H9 (cell line): ENCODE data around the gene MIPEP. TPM values are rescaled to one million over a fixed set of nuclear protein-coding genes. Genes with fewer than 3 reads are reported as not detected.

Experiments used
- DNase-seq: peaks from one replicate; pipeline ENCODE4 v3.0.0-alpha.2; 2017
- H2AFZ ChIP-seq: one replicate; pipeline ENCODE4 v1.6.1; 2013; ENCODE audit warnings: mild to moderate bottlenecking, low read length, control low read depth, moderate library complexity
- H2AK5ac ChIP-seq: 2 replicates; pipeline ENCODE4 v1.6.1; 2013; ENCODE audit warnings: low read length, control low read depth, mixed read lengths; ENCODE audit not compliant: insufficient read length
- H2BK120ac ChIP-seq: one replicate; pipeline ENCODE4 v1.6.1; 2013; ENCODE audit warnings: low read depth, mild to moderate bottlenecking, low read length, control low read depth, inconsistent platforms; ENCODE audit not compliant: poor library complexity, severe bottlenecking
- H2BK12ac ChIP-seq: 2 replicates; pipeline ENCODE4 v1.6.1; 2013; ENCODE audit warnings: low read length, control low read depth, mixed read lengths, low read depth; ENCODE audit not compliant: insufficient read length
- H2BK15ac ChIP-seq: 2 replicates; pipeline ENCODE4 v1.6.1; 2013; ENCODE audit warnings: low read depth, low read length, control low read depth
- H2BK20ac ChIP-seq: one replicate; pipeline ENCODE4 v1.6.1; 2013; ENCODE audit warnings: low read depth, mild to moderate bottlenecking, low read length, control low read depth, inconsistent platforms; ENCODE audit not compliant: poor library complexity, severe bottlenecking
- H2BK5ac ChIP-seq: 2 replicates; pipeline ENCODE4 v1.6.1; 2013; ENCODE audit warnings: low read length, control low read depth, mixed read lengths; ENCODE audit not compliant: insufficient read length
- H3K14ac ChIP-seq: 2 replicates; pipeline ENCODE4 v1.6.1; 2013; ENCODE audit warnings: low read length, control low read depth; ENCODE audit not compliant: insufficient read depth
- H3K18ac ChIP-seq: 2 replicates; pipeline ENCODE4 v1.6.1; 2013; ENCODE audit warnings: low read depth, mild to moderate bottlenecking, mixed read lengths, low read length, control low read depth; ENCODE audit not compliant: insufficient read length
- H3K23ac ChIP-seq: 2 replicates; pipeline ENCODE4 v1.6.1; 2013; ENCODE audit warnings: low read length, control low read depth, mixed read lengths, low read depth; ENCODE audit not compliant: insufficient read length
- H3K23me2 ChIP-seq: 2 replicates; pipeline ENCODE4 v1.6.1; 2013; ENCODE audit warnings: low read depth, mild to moderate bottlenecking, mixed read lengths, low read length, control low read depth; ENCODE audit not compliant: insufficient read length, poor library complexity, severe bottlenecking
- H3K27ac ChIP-seq: 2 replicates; pipeline ENCODE4 v1.5.1; 2013; ENCODE audit warnings: low read length, control low read depth, mixed read lengths, low read depth; ENCODE audit not compliant: insufficient read length
- H3K27me3 ChIP-seq: 2 replicates; pipeline ENCODE4 v1.6.1; 2013; ENCODE audit warnings: low read length, control low read depth, inconsistent platforms; ENCODE audit not compliant: insufficient read depth
- H3K4ac ChIP-seq: 2 replicates; pipeline ENCODE4 v1.6.1; 2013; ENCODE audit warnings: low read depth, mild to moderate bottlenecking, control low read depth, inconsistent platforms, low read length, moderate library complexity
- H3K4me1 ChIP-seq: 2 replicates; pipeline ENCODE4 v1.6.1; 2013; ENCODE audit warnings: low read length, control low read depth, inconsistent platforms; ENCODE audit not compliant: insufficient read depth
- H3K4me2 ChIP-seq: 2 replicates; pipeline ENCODE4 v1.6.1; 2013; ENCODE audit warnings: low read length, control low read depth, mixed read lengths; ENCODE audit not compliant: insufficient read length, insufficient read depth
- H3K56ac ChIP-seq: 2 replicates; pipeline ENCODE4 v1.6.1; 2013; ENCODE audit warnings: low read depth, mild to moderate bottlenecking, mixed read lengths, low read length, control low read depth; ENCODE audit not compliant: insufficient read length
- H3K79me1 ChIP-seq: 2 replicates; pipeline ENCODE4 v1.6.1; 2013; ENCODE audit warnings: low read depth, mild to moderate bottlenecking, moderate library complexity, low read length, control low read depth, inconsistent platforms; ENCODE audit not compliant: insufficient read depth, poor library complexity, severe bottlenecking
- H3K79me2 ChIP-seq: 2 replicates; pipeline ENCODE4 v1.6.1; 2013; ENCODE audit warnings: low read length, control low read depth, inconsistent platforms; ENCODE audit not compliant: insufficient read depth
- H3K9ac ChIP-seq: 2 replicates; pipeline ENCODE4 v1.6.1; 2013; ENCODE audit warnings: low read length, control low read depth, mixed read lengths; ENCODE audit not compliant: insufficient read length; ENCODE audit errors: extremely low read depth
- H3K9me3 ChIP-seq: one replicate; pipeline ENCODE4 v1.6.1; 2013; ENCODE audit warnings: low read depth, low read length, inconsistent platforms; ENCODE audit not compliant: control insufficient read depth
- H3T11ph ChIP-seq: one replicate; pipeline ENCODE4 v1.6.1; 2013; ENCODE audit warnings: mild to moderate bottlenecking, low read length, control low read depth, inconsistent platforms
- H4K20me1 ChIP-seq: one replicate; pipeline ENCODE4 v1.6.1; 2013; ENCODE audit not compliant: control insufficient read depth, insufficient read length, insufficient read depth
- H4K5ac ChIP-seq: 2 replicates; pipeline ENCODE4 v1.6.1; 2013; ENCODE audit warnings: low read depth, mild to moderate bottlenecking, mixed read lengths, low read length, control low read depth; ENCODE audit not compliant: insufficient read length
- H4K8ac ChIP-seq: replicated peaks from 2 replicates; pipeline ENCODE4 v1.6.1; 2013; ENCODE audit warnings: low read length, control low read depth, mixed read lengths, low read depth; ENCODE audit not compliant: insufficient read length
- H4K91ac ChIP-seq: 2 replicates; pipeline ENCODE4 v1.6.1; 2013; ENCODE audit warnings: low read depth, mild to moderate bottlenecking, moderate library complexity, mixed read lengths, low read length, control low read depth; ENCODE audit not compliant: insufficient read length
- H3K27ac Mint-ChIP-seq, 3 experiments: 2 replicates in 2 of 3; 3 replicates in 1 of 3; pipeline ENCODE4 v1.8.0; 2020 to 2021; ENCODE audit warnings: mixed read lengths in 3 of 3, mild to moderate bottlenecking in 1 of 3, moderate library complexity in 1 of 3
- H3K27me3 Mint-ChIP-seq: 2 replicates; pipeline ENCODE4 v1.8.0; 2021; ENCODE audit warnings: low read depth, mild to moderate bottlenecking, moderate library complexity, mixed read lengths
- H3K36me3 Mint-ChIP-seq, 3 experiments: 2 replicates in 2 of 3; 3 replicates in 1 of 3; pipeline ENCODE4 v1.8.0; 2020 to 2021; ENCODE audit warnings: low read depth in 3 of 3, mixed read lengths in 3 of 3; ENCODE audit not compliant: insufficient read depth in 1 of 3
- H3K4me1 Mint-ChIP-seq, 2 experiments: 2 replicates each; pipeline ENCODE4 v1.8.0; 2020; ENCODE audit warnings: mixed read lengths in 2 of 2
- H3K4me3 Mint-ChIP-seq, 2 experiments: 2 replicates in 1 of 2; 3 replicates in 1 of 2; pipeline ENCODE4 v1.8.0; 2020 to 2021; ENCODE audit warnings: mild to moderate bottlenecking in 2 of 2, mixed read lengths in 2 of 2, moderate library complexity in 1 of 2
- H3K9me3 Mint-ChIP-seq, 2 experiments: 2 replicates in 1 of 2; 3 replicates in 1 of 2; pipeline ENCODE4 v1.8.0; 2020; ENCODE audit warnings: mild to moderate bottlenecking in 2 of 2, mixed read lengths in 2 of 2, moderate library complexity in 1 of 2
- WGBS: extraction: QIAGEN DNeasy Blood & Tissue Kit; methylation state at CpG from one replicate; pipeline ENCODE4 v1.1.7; 2013; ENCODE audit warnings: missing lambda C conversion rate, low lambda C conversion rate, mixed read lengths; ENCODE audit not compliant: insufficient read length; ENCODE audit errors: extremely low coverage; 5-methylcytosine and 5-hydroxymethylcytosine counted together
- total RNA-seq: library from RNA; stranded (reverse); gene quantifications from 2 replicates; pipeline ENCODE4 v1.2.1, GENCODE V29; 2021
- TF ChIP-seq, protein P1 (sequence below): fragments of 200-600 bp; sonication (generic); conservative IDR thresholded peaks from 3 replicates; pipeline ENCODE4 v1.8.0; 2021; ENCODE audit warnings: antibody characterized with exemption, mild to moderate bottlenecking

The MIPEP gene
- total RNA-seq, 1 experiment from 2014 or later = 18.5 TPM

GRCh38 chr13:23714672-23715071, 174.5 kb downstream of the MIPEP start:
- Histone ChIP-seq H3K4me2 (no peak overlapping the region), H4K8ac (no peak overlapping the region), H3K79me1 (no peaks in the 10 kb centered on the region), H3K9me3 (no peaks in the 10 kb centered on the region), H3K4ac (no peak overlapping the region), H2BK5ac (no peak overlapping the region), H3K18ac (no peak overlapping the region), H3K23ac (no peak overlapping the region), H3K27ac (no peak overlapping the region), H4K91ac (no peak overlapping the region), H3K14ac (no peak overlapping the region), H2BK20ac (no peak overlapping the region), H4K20me1 (no peaks in the 10 kb centered on the region), H4K5ac (no peak overlapping the region), H2BK120ac (no peak overlapping the region), H3K27me3 (no peaks in the 10 kb centered on the region), H3K79me2 (no peaks in the 10 kb centered on the region), H3T11ph (no peak overlapping the region), H3K4me1 (no peaks in the 10 kb centered on the region), H2AFZ (no peak overlapping the region), H2AK5ac (no peak overlapping the region), H2BK12ac (no peak overlapping the region), H3K56ac (no peak overlapping the region), H3K23me2 (no peaks in the 10 kb centered on the region), H2BK15ac (no peak overlapping the region), H3K9ac (no peak overlapping the region)
- H3K9me3 Mint-ChIP-seq = peaks cover 20 to 28% of the 10 kb centered on the region in 2 experiments
- DNase-seq = no peak
- H3K27me3 Mint-ChIP-seq = peaks cover 2% of the 10 kb centered on the region; the same call in 1 of the 2 replicates
- no peak overlapping the region for H3K27ac Mint-ChIP-seq
- peaks cover 6 to 31% (median 10%) of the 10 kb centered on the region in 3 experiments; a peak in 5 of 7 replicates for H3K36me3 Mint-ChIP-seq
- TF ChIP-seq, protein P1, sequence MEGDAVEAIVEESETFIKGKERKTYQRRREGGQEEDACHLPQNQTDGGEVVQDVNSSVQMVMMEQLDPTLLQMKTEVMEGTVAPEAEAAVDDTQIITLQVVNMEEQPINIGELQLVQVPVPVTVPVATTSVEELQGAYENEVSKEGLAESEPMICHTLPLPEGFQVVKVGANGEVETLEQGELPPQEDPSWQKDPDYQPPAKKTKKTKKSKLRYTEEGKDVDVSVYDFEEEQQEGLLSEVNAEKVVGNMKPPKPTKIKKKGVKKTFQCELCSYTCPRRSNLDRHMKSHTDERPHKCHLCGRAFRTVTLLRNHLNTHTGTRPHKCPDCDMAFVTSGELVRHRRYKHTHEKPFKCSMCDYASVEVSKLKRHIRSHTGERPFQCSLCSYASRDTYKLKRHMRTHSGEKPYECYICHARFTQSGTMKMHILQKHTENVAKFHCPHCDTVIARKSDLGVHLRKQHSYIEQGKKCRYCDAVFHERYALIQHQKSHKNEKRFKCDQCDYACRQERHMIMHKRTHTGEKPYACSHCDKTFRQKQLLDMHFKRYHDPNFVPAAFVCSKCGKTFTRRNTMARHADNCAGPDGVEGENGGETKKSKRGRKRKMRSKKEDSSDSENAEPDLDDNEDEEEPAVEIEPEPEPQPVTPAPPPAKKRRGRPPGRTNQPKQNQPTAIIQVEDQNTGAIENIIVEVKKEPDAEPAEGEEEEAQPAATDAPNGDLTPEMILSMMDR = no peak
- WGBS = 100% methylated on average over 1 of the region's 5 CpGs
- H3K4me3 Mint-ChIP-seq = no peak overlapping the region; a peak in 1 of 5 replicates
- no peaks in the 10 kb centered on the region for H3K4me1 Mint-ChIP-seq
